HCT116 (cell line): Measurements from ENCODE around the gene EFL1. TPM values are rescaled to one million over a fixed set of nuclear protein-coding genes. Genes with fewer than 3 reads are reported as not detected.

ENCODE experiments used
- ATAC-seq: fragments of 200-7000 bp; cut with Tn5 transposase; 2 replicates; pipeline ENCODE4 v1.9.1; 2020; ENCODE audit warnings: mild to moderate bottlenecking, moderate library complexity
- BruUV-seq: library from RNA; stranded (reverse); fragments of 400-500 nt; replicated peaks from 2 replicates; lab custom pipeline; 2021; lab: Mats Ljungman, UMichigan
- CTCF ChIA-PET: fragments of 300-600 bp; sonication (Branson Sonifier 250); formaldehyde crosslinking; loops from one replicate; lab custom pipeline; 2021; ENCODE audit warnings: antibody characterized with exemption; lab: Charles Lee
- POLR2A ChIA-PET: fragments of 300-600, 350-600 bp; sonication (Branson Sonifier 250); formaldehyde crosslinking; loops from one replicate; lab custom pipeline; 2021; ENCODE audit warnings: antibody characterized with exemption; lab: Charles Lee
- RAD21 ChIA-PET, 2 experiments: fragments of 300-600 bp; sonication (Branson Sonifier 250); formaldehyde crosslinking; loops; one replicate each; lab custom pipeline; 2023; ENCODE audit warnings: low total read pairs in 2 of 2; ENCODE audit not compliant: uncharacterized antibody in 2 of 2, unreplicated experiment in 2 of 2, low non-redundant PET in 1 of 2; lab: Charles Lee
- DNase-seq: peaks from one replicate; pipeline ENCODE4 v3.0.0-alpha.2; 2010; ENCODE audit warnings: low read depth, low spot score
- H2AFZ ChIP-seq: fragments of 200-600 bp; shearing (Covaris generic), sonication (generic); 2 replicates; pipeline ENCODE4 v1.6.1; 2017; ENCODE audit warnings: low read depth, mixed run types, mixed read lengths, antibody characterized with exemption, low read length; ENCODE audit not compliant: poor library complexity, severe bottlenecking
- H3K27ac ChIP-seq: 2 replicates; pipeline ENCODE4 v1.5.1; 2012; ENCODE audit warnings: low read depth, low read length
- H3K27me3 ChIP-seq: fragments of 200-600 bp; sonication (generic); 2 replicates; pipeline ENCODE4 v1.6.1; 2016; ENCODE audit warnings: mixed run types, low read length, mixed read lengths; ENCODE audit not compliant: insufficient read depth
- H3K36me3 ChIP-seq, 2 experiments: fragments of 200-500 bp in 1 of 2; fragments of 200-600 bp in 1 of 2; sonication (Bioruptor generic) in 1 of 2; sonication (generic) in 1 of 2; 2 replicates each; pipeline versions ENCODE4 v1.5.1 to v1.6.1; 2014 to 2016; ENCODE audit warnings: low read length in 2 of 2, inconsistent platforms in 1 of 2, mixed read lengths in 1 of 2, mixed run types in 1 of 2; ENCODE audit not compliant: insufficient read depth in 2 of 2, control insufficient read depth in 1 of 2
- H3K4me1 ChIP-seq, 2 experiments: fragments of 200-600 bp in 1 of 2; sonication (generic) in 1 of 2; 2 replicates each; pipeline versions ENCODE4 v1.5.1 to v1.6.1; 2012 to 2017; ENCODE audit warnings: low read length in 2 of 2, inconsistent platforms in 1 of 2, mild to moderate bottlenecking in 1 of 2, mixed read lengths in 1 of 2, mixed run types in 1 of 2, moderate library complexity in 1 of 2; ENCODE audit not compliant: insufficient read depth in 2 of 2, control insufficient read depth in 1 of 2
- H3K4me2 ChIP-seq: fragments of 200-600 bp; sonication (generic); 2 replicates; pipeline ENCODE4 v1.6.1; 2017; ENCODE audit warnings: mixed run types, low read length, mixed read lengths
- H3K4me3 ChIP-seq, 2 experiments: fragments of 200-600 bp in 1 of 2; sonication (generic) in 1 of 2; replicated peaks in 1 of 2; 2 replicates each; pipeline ENCODE4 v1.5.1; 2011 to 2016; ENCODE audit warnings: low read length in 2 of 2, control low read depth in 1 of 2, low read depth in 1 of 2, mild to moderate bottlenecking in 1 of 2, mixed read lengths in 1 of 2, mixed run types in 1 of 2
- H3K79me2 ChIP-seq: fragments of 200-600 bp; sonication (generic); 2 replicates; pipeline ENCODE4 v1.6.1; 2017; ENCODE audit warnings: mild to moderate bottlenecking, mixed run types, low read length, moderate library complexity, mixed read lengths; ENCODE audit not compliant: insufficient read depth
- H3K9ac ChIP-seq: fragments of 200-600 bp; sonication (generic); 2 replicates; pipeline ENCODE4 v1.6.1; 2016; ENCODE audit warnings: low read length, mixed read lengths
- H3K9me2 ChIP-seq: fragments of 200-600 bp; sonication (generic), shearing (Covaris generic); 2 replicates; pipeline ENCODE4 v1.6.1; 2017; ENCODE audit warnings: mixed run types, mild to moderate bottlenecking, moderate library complexity; ENCODE audit not compliant: insufficient read depth
- H3K9me3 ChIP-seq, 2 experiments: fragments of 200-500 bp in 1 of 2; fragments of 200-600 bp in 1 of 2; sonication (Bioruptor generic) in 1 of 2; sonication (generic) in 1 of 2; 2 replicates each; pipeline ENCODE4 v1.6.1; 2014 to 2017; ENCODE audit warnings: low read length in 2 of 2, mixed read lengths in 2 of 2, inconsistent platforms in 1 of 2, low read depth in 1 of 2, mild to moderate bottlenecking in 1 of 2, mixed run types in 1 of 2, moderate library complexity in 1 of 2; ENCODE audit not compliant: control insufficient read depth in 1 of 2, insufficient read depth in 1 of 2
- H4K20me1 ChIP-seq: fragments of 200-600 bp; sonication (generic), shearing (Covaris generic); 2 replicates; pipeline ENCODE4 v1.6.1; 2017; ENCODE audit warnings: mixed run types, mild to moderate bottlenecking, moderate library complexity; ENCODE audit not compliant: insufficient read depth
- EGR1 ChIP-seq: IDR thresholded peaks from 2 replicates; pipeline ENCODE4 v1.6.1; 2012; ENCODE audit warnings: low read depth
- FOSL1 ChIP-seq: IDR thresholded peaks from 2 replicates; pipeline ENCODE4 v1.6.1; 2012; ENCODE audit warnings: low read depth
- JUND ChIP-seq: IDR thresholded peaks from 2 replicates; pipeline ENCODE4 v1.6.1; 2012
- MAX ChIP-seq: IDR thresholded peaks from 2 replicates; pipeline ENCODE4 v1.6.1; 2012
- RAD21 ChIP-seq: IDR thresholded peaks from 2 replicates; pipeline ENCODE4 v1.6.1; 2012; ENCODE audit warnings: low read depth, mild to moderate bottlenecking
- SP1 ChIP-seq: IDR thresholded peaks from 2 replicates; pipeline ENCODE4 v1.6.1; 2012; ENCODE audit warnings: low read depth
- SRF ChIP-seq: IDR thresholded peaks from 2 replicates; pipeline ENCODE4 v1.6.1; 2012; ENCODE audit warnings: low read depth
- YY1 ChIP-seq: IDR thresholded peaks from 2 replicates; pipeline ENCODE4 v1.6.1; 2011; ENCODE audit warnings: low read length, low read depth, moderate library complexity, mild to moderate bottlenecking; ENCODE audit not compliant: insufficient replicate concordance; ENCODE audit errors: extremely low read depth
- intact Hi-C: fragments of 100-400 bp; cut with micrococcal nuclease; formaldehyde crosslinking; loops from 2 replicates; pipeline ENCODE4 v1.10.0; 2022
- total RNA-seq: library from RNA; stranded (reverse); gene quantifications from one replicate; pipeline ENCODE4 v1.2.1, GENCODE V29; 2021; ENCODE audit not compliant: unreplicated experiment
- TF ChIP-seq, protein P1 (sequence below), 3 experiments: fragments of 200-600 bp in 1 of 3; sonication (generic) in 1 of 3; IDR thresholded peaks in 2 of 3; conservative IDR thresholded peaks in 1 of 3; 2 replicates each; pipeline ENCODE4 v1.5.1; 2012 to 2017; ENCODE audit warnings: low read depth in 2 of 3, low read length in 2 of 3, antibody characterized with exemption in 1 of 3, borderline replicate concordance in 1 of 3, control low read depth in 1 of 3, mild to moderate bottlenecking in 1 of 3, mixed read lengths in 1 of 3, mixed run types in 1 of 3, moderate library complexity in 1 of 3; ENCODE audit not compliant: insufficient read depth in 1 of 3
- TF ChIP-seq, protein P2 (sequence below): IDR thresholded peaks from 2 replicates; pipeline ENCODE4 v1.6.1; 2012; ENCODE audit warnings: low read depth

EFL1 gene
- total RNA-seq, 1 experiment from 2014 or later = 12.7 TPM

- ChIA-PET POLR2A (no interaction called here), RAD21 (no interaction called here), CTCF (no interaction called here)
- BruUV-seq = no TSS peak
- Histone ChIP-seq H3K4me2 (no peak overlapping the region), H3K36me3 (no peaks in the 10 kb centered on the region), H2AFZ (no peak overlapping the region), H3K27ac (no peak overlapping the region), H3K27me3 (no peaks in the 10 kb centered on the region), H3K9me2 (no peaks in the 10 kb centered on the region), H3K9me3 (no peaks in the 10 kb centered on the region), H3K4me3 (no peak overlapping the region), H3K79me2 (no peaks in the 10 kb centered on the region), H3K9ac (no peak overlapping the region), H4K20me1 (no peaks in the 10 kb centered on the region), H3K4me1 (peaks cover 0 to 9% of the 10 kb centered on the region in 2 experiments; a peak in 2 of 4 replicates)
- intact Hi-C loops = no loop called here
- DNase-seq (no peak), ATAC-seq (no peak)
- no peak for TF ChIP-seq RAD21
- TF ChIP-seq, protein P1, sequence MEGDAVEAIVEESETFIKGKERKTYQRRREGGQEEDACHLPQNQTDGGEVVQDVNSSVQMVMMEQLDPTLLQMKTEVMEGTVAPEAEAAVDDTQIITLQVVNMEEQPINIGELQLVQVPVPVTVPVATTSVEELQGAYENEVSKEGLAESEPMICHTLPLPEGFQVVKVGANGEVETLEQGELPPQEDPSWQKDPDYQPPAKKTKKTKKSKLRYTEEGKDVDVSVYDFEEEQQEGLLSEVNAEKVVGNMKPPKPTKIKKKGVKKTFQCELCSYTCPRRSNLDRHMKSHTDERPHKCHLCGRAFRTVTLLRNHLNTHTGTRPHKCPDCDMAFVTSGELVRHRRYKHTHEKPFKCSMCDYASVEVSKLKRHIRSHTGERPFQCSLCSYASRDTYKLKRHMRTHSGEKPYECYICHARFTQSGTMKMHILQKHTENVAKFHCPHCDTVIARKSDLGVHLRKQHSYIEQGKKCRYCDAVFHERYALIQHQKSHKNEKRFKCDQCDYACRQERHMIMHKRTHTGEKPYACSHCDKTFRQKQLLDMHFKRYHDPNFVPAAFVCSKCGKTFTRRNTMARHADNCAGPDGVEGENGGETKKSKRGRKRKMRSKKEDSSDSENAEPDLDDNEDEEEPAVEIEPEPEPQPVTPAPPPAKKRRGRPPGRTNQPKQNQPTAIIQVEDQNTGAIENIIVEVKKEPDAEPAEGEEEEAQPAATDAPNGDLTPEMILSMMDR (IDR thresholded peaks at IDR 0.05 in 2 of 3, conservative IDR thresholded peaks at IDR 0.05 in 1 of 3; ENCODE audit: borderline replicate concordance in 1 of 3, insufficient read depth in 1 of 3, low read depth in 2 of 3, low read length in 2 of 3) = 0 out of 6 replicates have a peak, but pooled peaks of 1 of the 3 experiments have one; percentile 12
Observed at GRCh38 chr15:82176542-82176941, 86.0 kb downstream of the EFL1 start.

DNA sequence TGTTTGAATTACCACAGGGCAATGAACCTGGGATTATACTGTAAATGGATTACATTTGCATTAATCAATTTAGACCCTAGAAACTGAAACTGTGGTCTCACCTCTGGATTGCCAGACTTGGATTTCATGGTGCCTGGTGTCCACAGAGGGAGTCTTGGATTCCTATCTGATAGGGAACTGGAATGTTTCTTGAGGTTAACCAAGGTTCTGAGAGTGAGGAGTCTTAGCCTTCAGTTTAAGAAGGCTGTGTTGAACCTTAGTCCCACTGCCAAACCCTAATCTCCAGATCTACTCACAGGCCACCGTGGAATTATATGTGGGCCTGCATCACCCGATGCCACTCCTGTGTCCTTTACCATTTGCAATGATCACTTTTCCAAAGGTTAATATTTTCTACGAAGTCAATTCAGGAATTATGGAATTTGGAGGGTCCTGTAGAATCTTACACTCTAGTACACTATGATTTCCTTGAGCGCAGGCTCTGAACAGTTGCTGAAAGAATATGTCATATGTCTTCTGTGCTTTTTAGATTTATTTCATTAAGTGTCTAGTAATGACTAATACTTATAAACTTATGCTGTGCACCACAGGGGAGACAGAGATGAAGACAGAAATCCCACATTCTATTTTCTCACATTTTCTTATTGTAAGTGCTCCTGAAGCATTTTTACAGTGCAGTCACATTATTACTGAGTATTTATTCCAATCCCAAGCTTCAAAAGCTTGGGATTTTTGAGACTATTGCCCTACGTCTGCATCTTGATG lies 87.9 kb downstream of the EFL1 start:
- no peaks in the 10 kb centered on the region for H3K9me3 ChIP-seq
- ChIA-PET POLR2A (no interaction called here), CTCF (no interaction called here), RAD21 (no interaction called here)
- no peak overlapping the region for H3K4me2 ChIP-seq
- peaks cover 0 to 9% of the 10 kb centered on the region in 2 experiments; a peak in 2 of 4 replicates for H3K4me1 ChIP-seq
- no peaks in the 10 kb centered on the region for H3K79me2 ChIP-seq
- no TSS peak for BruUV-seq
- ATAC-seq (no peak), DNase-seq (no peak)
- no peaks in the 10 kb centered on the region for H3K27me3 ChIP-seq
- TF ChIP-seq SP1 = no peak
- no peak for TF ChIP-seq JUND
- TF ChIP-seq FOSL1 = no peak
- TF ChIP-seq, protein P2, sequence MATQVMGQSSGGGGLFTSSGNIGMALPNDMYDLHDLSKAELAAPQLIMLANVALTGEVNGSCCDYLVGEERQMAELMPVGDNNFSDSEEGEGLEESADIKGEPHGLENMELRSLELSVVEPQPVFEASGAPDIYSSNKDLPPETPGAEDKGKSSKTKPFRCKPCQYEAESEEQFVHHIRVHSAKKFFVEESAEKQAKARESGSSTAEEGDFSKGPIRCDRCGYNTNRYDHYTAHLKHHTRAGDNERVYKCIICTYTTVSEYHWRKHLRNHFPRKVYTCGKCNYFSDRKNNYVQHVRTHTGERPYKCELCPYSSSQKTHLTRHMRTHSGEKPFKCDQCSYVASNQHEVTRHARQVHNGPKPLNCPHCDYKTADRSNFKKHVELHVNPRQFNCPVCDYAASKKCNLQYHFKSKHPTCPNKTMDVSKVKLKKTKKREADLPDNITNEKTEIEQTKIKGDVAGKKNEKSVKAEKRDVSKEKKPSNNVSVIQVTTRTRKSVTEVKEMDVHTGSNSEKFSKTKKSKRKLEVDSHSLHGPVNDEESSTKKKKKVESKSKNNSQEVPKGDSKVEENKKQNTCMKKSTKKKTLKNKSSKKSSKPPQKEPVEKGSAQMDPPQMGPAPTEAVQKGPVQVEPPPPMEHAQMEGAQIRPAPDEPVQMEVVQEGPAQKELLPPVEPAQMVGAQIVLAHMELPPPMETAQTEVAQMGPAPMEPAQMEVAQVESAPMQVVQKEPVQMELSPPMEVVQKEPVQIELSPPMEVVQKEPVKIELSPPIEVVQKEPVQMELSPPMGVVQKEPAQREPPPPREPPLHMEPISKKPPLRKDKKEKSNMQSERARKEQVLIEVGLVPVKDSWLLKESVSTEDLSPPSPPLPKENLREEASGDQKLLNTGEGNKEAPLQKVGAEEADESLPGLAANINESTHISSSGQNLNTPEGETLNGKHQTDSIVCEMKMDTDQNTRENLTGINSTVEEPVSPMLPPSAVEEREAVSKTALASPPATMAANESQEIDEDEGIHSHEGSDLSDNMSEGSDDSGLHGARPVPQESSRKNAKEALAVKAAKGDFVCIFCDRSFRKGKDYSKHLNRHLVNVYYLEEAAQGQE = no peak
- no peak for TF ChIP-seq MAX
- no peak for TF ChIP-seq EGR1
- TF ChIP-seq, protein P1 (IDR thresholded peaks at IDR 0.05 in 2 of 3, conservative IDR thresholded peaks at IDR 0.05 in 1 of 3; ENCODE audit: borderline replicate concordance in 1 of 3, insufficient read depth in 1 of 3, low read depth in 2 of 3, low read length in 2 of 3) = no peak
- TF ChIP-seq YY1 = no peak
- no peak for TF ChIP-seq SRF
- H3K27ac ChIP-seq = no peak overlapping the region
- no peaks in the 10 kb centered on the region for H3K36me3 ChIP-seq
- no peaks in the 10 kb centered on the region for H3K9me2 ChIP-seq
- H2AFZ ChIP-seq = no peak overlapping the region
- H4K20me1 ChIP-seq = no peaks in the 10 kb centered on the region
- H3K4me3 ChIP-seq = no peak overlapping the region
- intact Hi-C loops = no loop called here
- H3K9ac ChIP-seq = no peak overlapping the region
